Astrocyte (in vitro differentiated cells and primary cell): ENCODE results near the gene CLTCL1. TPM values are rescaled to one million over a fixed set of nuclear protein-coding genes. Genes with fewer than 3 reads are reported as not detected.

ENCODE experiments used
- DNase-seq: peaks from one replicate; pipeline ENCODE4 v3.0.0-alpha.2; 2010; ENCODE audit warnings: low read depth
- FAIRE-seq: peaks from 2 replicates; lab custom pipeline; 2011; peaks lifted over from hg19 to GRCh38; lab: Jason Lieb, UNC
- H2AFZ ChIP-seq: 2 replicates; pipeline ENCODE4 v1.6.0; 2012; ENCODE audit warnings: low read depth, low read length, inconsistent platforms
- H3K27ac ChIP-seq: 2 replicates; pipeline ENCODE4 v1.5.1; 2011; ENCODE audit warnings: low read depth, low read length, inconsistent platforms
- H3K27me3 ChIP-seq: 2 replicates; pipeline ENCODE4 v1.6.0; 2011; ENCODE audit warnings: low read length, inconsistent platforms; ENCODE audit not compliant: insufficient read depth
- H3K36me3 ChIP-seq: 2 replicates; pipeline ENCODE4 v1.5.1; 2011; ENCODE audit warnings: low read length, inconsistent platforms; ENCODE audit not compliant: insufficient read depth
- H3K4me1 ChIP-seq: 2 replicates; pipeline ENCODE4 v1.5.1; 2011; ENCODE audit warnings: low read length, inconsistent platforms; ENCODE audit not compliant: insufficient read depth
- H3K4me2 ChIP-seq: 2 replicates; pipeline ENCODE4 v1.6.0; 2012; ENCODE audit warnings: low read length, inconsistent platforms
- H3K4me3 ChIP-seq: 2 replicates; pipeline ENCODE4 v1.5.1; 2011; ENCODE audit warnings: low read depth, mild to moderate bottlenecking, low read length, inconsistent platforms; ENCODE audit not compliant: insufficient read depth
- H3K79me2 ChIP-seq: 2 replicates; pipeline ENCODE4 v1.6.0; 2012; ENCODE audit warnings: mild to moderate bottlenecking, low read length, inconsistent platforms; ENCODE audit not compliant: insufficient read depth
- H3K9ac ChIP-seq: 2 replicates; pipeline ENCODE4 v1.6.0; 2012; ENCODE audit warnings: mild to moderate bottlenecking, low read length, inconsistent platforms
- H3K9me3 ChIP-seq: 2 replicates; pipeline ENCODE4 v1.5.1; 2012; ENCODE audit warnings: low read depth, mild to moderate bottlenecking, low read length, inconsistent platforms; ENCODE audit not compliant: insufficient read depth
- H4K20me1 ChIP-seq: 2 replicates; pipeline ENCODE4 v1.6.0; 2012; ENCODE audit warnings: low read length, inconsistent platforms; ENCODE audit not compliant: insufficient read depth
- H3K27ac Mint-ChIP-seq: one replicate; pipeline ENCODE4 v1.8.0; 2021; ENCODE audit warnings: mild to moderate bottlenecking, mixed read lengths; ENCODE audit not compliant: unreplicated experiment
- H3K27me3 Mint-ChIP-seq: one replicate; pipeline ENCODE4 v1.8.0; 2021; ENCODE audit warnings: low read depth, mixed read lengths; ENCODE audit not compliant: unreplicated experiment
- H3K36me3 Mint-ChIP-seq: one replicate; pipeline ENCODE4 v1.8.0; 2021; ENCODE audit warnings: low read depth, mixed read lengths; ENCODE audit not compliant: unreplicated experiment
- H3K4me1 Mint-ChIP-seq: one replicate; pipeline ENCODE4 v1.8.0; 2021; ENCODE audit warnings: low read depth, mixed read lengths; ENCODE audit not compliant: unreplicated experiment
- H3K4me3 Mint-ChIP-seq: one replicate; pipeline ENCODE4 v1.8.0; 2021; ENCODE audit warnings: mild to moderate bottlenecking, moderate library complexity, mixed read lengths; ENCODE audit not compliant: unreplicated experiment
- H3K9me3 Mint-ChIP-seq: one replicate; pipeline ENCODE4 v1.8.0; 2021; ENCODE audit warnings: mild to moderate bottlenecking, mixed read lengths; ENCODE audit not compliant: unreplicated experiment
- CTCF ChIP-seq: IDR thresholded peaks from 2 replicates; pipeline ENCODE4 v1.5.1; 2011; ENCODE audit warnings: low read depth, mild to moderate bottlenecking, inconsistent platforms, low read length, moderate library complexity; ENCODE audit not compliant: insufficient read depth
- EZH2 ChIP-seq: IDR thresholded peaks from 2 replicates; pipeline ENCODE4 v1.6.1; 2012; ENCODE audit warnings: mild to moderate bottlenecking, low read length, inconsistent platforms; ENCODE audit not compliant: insufficient read depth
- total RNA-seq: library from RNA; stranded (reverse); gene quantifications from 2 replicates; pipeline ENCODE4 v1.2.1, GENCODE V29; 2021

The CLTCL1 gene
- total RNA-seq, 1 donor from 2014 or later = 54.4 TPM

- H2AFZ ChIP-seq = peak overlapping the region; percentile 65
- FAIRE-seq = no peak
Measured at GRCh38 chr22:19169002-19169946, 122.2 kb downstream of the CLTCL1 start.

GRCh38 chr22:19168088-19168890, 123.2 kb downstream of the CLTCL1 start:
- no peak overlapping the region for H3K27ac Mint-ChIP-seq
- peak overlapping the region; percentile 40 for H3K4me3 Mint-ChIP-seq
- H3K4me1 Mint-ChIP-seq = peaks cover 9% of the 10 kb centered on the region
- FAIRE-seq (no peak), DNase-seq (no peak)
- H3K36me3 ChIP-seq = no peaks in the 10 kb centered on the region
- peaks cover 12% of the 10 kb centered on the region for H4K20me1 ChIP-seq
- H3K9ac ChIP-seq = no peak overlapping the region
- no peak overlapping the region for H3K4me3 ChIP-seq
- H3K79me2 ChIP-seq = peaks cover 24% of the 10 kb centered on the region
- no peak overlapping the region for H2AFZ ChIP-seq
- H3K27ac ChIP-seq = no peak overlapping the region
- peaks cover 33% of the 10 kb centered on the region for H3K27me3 ChIP-seq
- H3K36me3 Mint-ChIP-seq = peaks cover 4% of the 10 kb centered on the region
- TF ChIP-seq EZH2 = no peak
- no peak for TF ChIP-seq CTCF
- H3K4me1 ChIP-seq = peaks cover 27% of the 10 kb centered on the region
- no peak overlapping the region for H3K4me2 ChIP-seq
- peaks cover 10% of the 10 kb centered on the region for H3K9me3 Mint-ChIP-seq
- peaks cover 39% of the 10 kb centered on the region for H3K27me3 Mint-ChIP-seq
- H3K9me3 ChIP-seq = no peaks in the 10 kb centered on the region

More at GRCh38 chr22:19169002-19169946, 122.2 kb downstream of the CLTCL1 start:
- Mint-ChIP-seq H3K27me3 (peaks cover 39% of the 10 kb centered on the region), H3K36me3 (peaks cover 4% of the 10 kb centered on the region), H3K9me3 (peaks cover 8% of the 10 kb centered on the region), H3K4me3 (no peak overlapping the region), H3K4me1 (peaks cover 12% of the 10 kb centered on the region), H3K27ac (no peak overlapping the region)
- H3K79me2 ChIP-seq = peaks cover 34% of the 10 kb centered on the region
- peaks cover 33% of the 10 kb centered on the region for H3K27me3 ChIP-seq
- peak overlapping the region; percentile 76 for H3K4me2 ChIP-seq
- H3K9me3 ChIP-seq = no peaks in the 10 kb centered on the region
- H3K4me1 ChIP-seq = peaks cover 28% of the 10 kb centered on the region
- peaks cover 21% of the 10 kb centered on the region for H4K20me1 ChIP-seq
- peak overlapping the region; percentile 38 for H3K4me3 ChIP-seq
- H3K9ac ChIP-seq = peak overlapping the region; percentile 63
- H3K27ac ChIP-seq = no peak overlapping the region
- TF ChIP-seq EZH2 = peak; percentile 86
- TF ChIP-seq CTCF = no peak
- no peaks in the 10 kb centered on the region for H3K36me3 ChIP-seq
- DNase-seq = no peak
